ENCODE data around the gene TMPRSS6.

The TMPRSS6 gene

GRCh38 chr22:37109242-37109917, at the start of gene TMPRSS6:
TSS of gene TMPRSS6 (minus strand) at chr22:37109713. CDS start at chr22:37103417, 6,296 bp downstream.
- DNase-seq (ENCODE audit: low read depth), result no peak

GRCh38 chr22:37158963-37159290, 49.4 kb upstream of the TMPRSS6 start:
- DNase-seq (ENCODE audit: low read depth), result no peak

- DNase-seq (ENCODE audit: low read depth), result no peak
These were observed 48.2 kb upstream of the TMPRSS6 start for GRCh38 chr22:37157516-37158285.

- no peak for DNase-seq (ENCODE audit: low read depth)
These were observed 47.3 kb upstream of the TMPRSS6 start for GRCh38 chr22:37156686-37157435.

GRCh38 chr22:37155971-37156370, 46.5 kb upstream of the TMPRSS6 start:
- DNase-seq (ENCODE audit: low read depth), result no peak

GRCh38 chr22:37154925-37155712, 45.6 kb upstream of the TMPRSS6 start:
- no peak for DNase-seq (ENCODE audit: low read depth)

- DNase-seq (ENCODE audit: low read depth), result no peak
These were observed 44.4 kb upstream of the TMPRSS6 start for GRCh38 chr22:37153901-37154300.

- DNase-seq (ENCODE audit: low read depth), result no peak
These were observed 41.9 kb upstream of the TMPRSS6 start for GRCh38 chr22:37151401-37151800.

GRCh38 chr22:37150701-37151100, 41.2 kb upstream of the TMPRSS6 start:
- DNase-seq (ENCODE audit: low read depth), result no peak

GRCh38 chr22:37148742-37149665, 39.5 kb upstream of the TMPRSS6 start:
- no peak for DNase-seq (ENCODE audit: low read depth)

GRCh38 chr22:37148031-37148651, 38.6 kb upstream of the TMPRSS6 start:
- DNase-seq (ENCODE audit: low read depth), result no peak

GRCh38 chr22:37147186-37147990, 37.9 kb upstream of the TMPRSS6 start:
- DNase-seq (ENCODE audit: low read depth), result no peak

GRCh38 chr22:37146507-37147180, 37.1 kb upstream of the TMPRSS6 start:
- DNase-seq (ENCODE audit: low read depth), result no peak

- no peak for DNase-seq (ENCODE audit: low read depth)
These were observed 36.5 kb upstream of the TMPRSS6 start for GRCh38 chr22:37146051-37146385.

- DNase-seq (ENCODE audit: low read depth), result no peak
These were observed 35.9 kb upstream of the TMPRSS6 start for GRCh38 chr22:37145180-37146050.

- no peak for DNase-seq (ENCODE audit: low read depth)
These were observed 34.7 kb upstream of the TMPRSS6 start for GRCh38 chr22:37144180-37144554.

- no peak for DNase-seq (ENCODE audit: low read depth)
These were observed 32.5 kb upstream of the TMPRSS6 start for GRCh38 chr22:37141971-37142370.

- no peak for DNase-seq (ENCODE audit: low read depth)
These were observed 32.0 kb upstream of the TMPRSS6 start for GRCh38 chr22:37141476-37141875.
